Measurements from ENCODE around the gene CENPF.

GRCh38 chr1:214637722-214638458 lies 34.9 kb downstream of the CENPF start:
- peak; percentile 72 to 90 for TF ChIP-seq CTCF (conservative IDR thresholded peaks at IDR 0.05; ENCODE audit: low read depth in 2 of 2)
- TF ChIP-seq ZNF114 (CRISPR knock-in tag; IDR thresholded peaks at IDR 0.05): no peak
- no peak for TF ChIP-seq CREB1 (CRISPR knock-in tag; IDR thresholded peaks at IDR 0.05; ENCODE audit: low read depth)
- TF ChIP-seq, protein P1, sequence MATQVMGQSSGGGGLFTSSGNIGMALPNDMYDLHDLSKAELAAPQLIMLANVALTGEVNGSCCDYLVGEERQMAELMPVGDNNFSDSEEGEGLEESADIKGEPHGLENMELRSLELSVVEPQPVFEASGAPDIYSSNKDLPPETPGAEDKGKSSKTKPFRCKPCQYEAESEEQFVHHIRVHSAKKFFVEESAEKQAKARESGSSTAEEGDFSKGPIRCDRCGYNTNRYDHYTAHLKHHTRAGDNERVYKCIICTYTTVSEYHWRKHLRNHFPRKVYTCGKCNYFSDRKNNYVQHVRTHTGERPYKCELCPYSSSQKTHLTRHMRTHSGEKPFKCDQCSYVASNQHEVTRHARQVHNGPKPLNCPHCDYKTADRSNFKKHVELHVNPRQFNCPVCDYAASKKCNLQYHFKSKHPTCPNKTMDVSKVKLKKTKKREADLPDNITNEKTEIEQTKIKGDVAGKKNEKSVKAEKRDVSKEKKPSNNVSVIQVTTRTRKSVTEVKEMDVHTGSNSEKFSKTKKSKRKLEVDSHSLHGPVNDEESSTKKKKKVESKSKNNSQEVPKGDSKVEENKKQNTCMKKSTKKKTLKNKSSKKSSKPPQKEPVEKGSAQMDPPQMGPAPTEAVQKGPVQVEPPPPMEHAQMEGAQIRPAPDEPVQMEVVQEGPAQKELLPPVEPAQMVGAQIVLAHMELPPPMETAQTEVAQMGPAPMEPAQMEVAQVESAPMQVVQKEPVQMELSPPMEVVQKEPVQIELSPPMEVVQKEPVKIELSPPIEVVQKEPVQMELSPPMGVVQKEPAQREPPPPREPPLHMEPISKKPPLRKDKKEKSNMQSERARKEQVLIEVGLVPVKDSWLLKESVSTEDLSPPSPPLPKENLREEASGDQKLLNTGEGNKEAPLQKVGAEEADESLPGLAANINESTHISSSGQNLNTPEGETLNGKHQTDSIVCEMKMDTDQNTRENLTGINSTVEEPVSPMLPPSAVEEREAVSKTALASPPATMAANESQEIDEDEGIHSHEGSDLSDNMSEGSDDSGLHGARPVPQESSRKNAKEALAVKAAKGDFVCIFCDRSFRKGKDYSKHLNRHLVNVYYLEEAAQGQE (IDR thresholded peaks at IDR 0.05; ENCODE audit: unreplicated experiment): no peak
- TF ChIP-seq ZNF331 (CRISPR knock-in tag; IDR thresholded peaks at IDR 0.05; ENCODE audit: low read depth): no peak
- no peak for TF ChIP-seq EZH2 (IDR thresholded peaks at IDR 0.05; ENCODE audit: low read depth, unreplicated experiment)
- TF ChIP-seq POLR2AphosphoS5 (IDR thresholded peaks at IDR 0.05; ENCODE audit: low read depth): no peak

Data from GM23338 (cell line).